ENCODE results near the gene CRACDL. TPM values are rescaled to one million over a fixed set of nuclear protein-coding genes. Genes with fewer than 3 reads are reported as not detected.

CRACDL gene
- total and polyA plus RNA-seq, 12 donors: 0.33 to 3.4 (median 2.1) TPM

DNA sequence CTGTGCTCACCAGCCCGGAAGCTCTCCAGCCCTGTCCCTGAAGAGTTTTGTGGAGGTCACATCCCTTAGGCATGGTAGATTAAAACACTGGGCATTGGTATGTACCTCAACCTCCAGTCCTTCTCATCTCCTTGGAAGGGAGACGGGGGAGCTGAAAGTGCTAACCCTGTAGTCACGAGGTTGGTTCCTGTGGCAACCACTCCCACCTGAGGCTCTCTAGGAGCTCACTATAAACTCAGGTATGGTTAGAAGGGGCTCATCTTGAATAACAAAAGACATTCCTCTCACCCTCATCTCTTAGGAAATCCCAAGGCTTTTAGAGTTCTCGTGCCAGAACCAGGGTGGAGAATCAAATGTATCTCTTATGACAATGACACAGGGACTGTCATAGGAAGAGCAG lies 162.1 kb downstream of the CRACDL start:
- TF ChIP-seq, protein P1, sequence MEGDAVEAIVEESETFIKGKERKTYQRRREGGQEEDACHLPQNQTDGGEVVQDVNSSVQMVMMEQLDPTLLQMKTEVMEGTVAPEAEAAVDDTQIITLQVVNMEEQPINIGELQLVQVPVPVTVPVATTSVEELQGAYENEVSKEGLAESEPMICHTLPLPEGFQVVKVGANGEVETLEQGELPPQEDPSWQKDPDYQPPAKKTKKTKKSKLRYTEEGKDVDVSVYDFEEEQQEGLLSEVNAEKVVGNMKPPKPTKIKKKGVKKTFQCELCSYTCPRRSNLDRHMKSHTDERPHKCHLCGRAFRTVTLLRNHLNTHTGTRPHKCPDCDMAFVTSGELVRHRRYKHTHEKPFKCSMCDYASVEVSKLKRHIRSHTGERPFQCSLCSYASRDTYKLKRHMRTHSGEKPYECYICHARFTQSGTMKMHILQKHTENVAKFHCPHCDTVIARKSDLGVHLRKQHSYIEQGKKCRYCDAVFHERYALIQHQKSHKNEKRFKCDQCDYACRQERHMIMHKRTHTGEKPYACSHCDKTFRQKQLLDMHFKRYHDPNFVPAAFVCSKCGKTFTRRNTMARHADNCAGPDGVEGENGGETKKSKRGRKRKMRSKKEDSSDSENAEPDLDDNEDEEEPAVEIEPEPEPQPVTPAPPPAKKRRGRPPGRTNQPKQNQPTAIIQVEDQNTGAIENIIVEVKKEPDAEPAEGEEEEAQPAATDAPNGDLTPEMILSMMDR (IDR thresholded peaks at IDR 0.05): no peak
- TF ChIP-seq POLR2A (IDR thresholded peaks at IDR 0.05): no peak
- WGBS, 4 donors: 66 to 100% (median 87%) methylated on average over 1 to 4 of the region's 4 CpGs
- intact Hi-C loops (cut with DNase I): no loop called here

DNA sequence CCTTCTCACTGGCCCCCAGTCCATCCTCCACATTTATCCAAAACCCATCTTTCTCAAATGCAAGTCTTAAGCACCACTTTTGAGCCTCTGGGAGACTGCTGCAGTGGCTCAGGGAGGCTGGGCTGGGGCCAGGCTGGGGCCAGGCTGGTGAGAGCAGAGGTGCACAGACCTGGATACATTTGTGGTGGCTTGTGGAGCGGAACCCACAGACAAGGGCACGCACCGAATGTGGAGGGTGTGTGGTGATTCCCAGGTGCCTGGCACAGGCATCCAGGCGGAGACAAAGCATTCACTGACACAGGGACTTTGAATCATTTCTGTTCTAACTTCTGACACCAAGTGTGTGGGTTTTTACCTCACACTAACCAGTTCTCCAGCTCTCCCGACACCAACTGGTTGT lies 162.9 kb downstream of the CRACDL start:
- Histone ChIP-seq H3K9me3 (replicated peaks in 1 of 3) (no peaks in the 10 kb centered on the region), H3K27me3 (no peaks in the 10 kb centered on the region), H3K4me3 (no peak overlapping the region), H3K27ac (no peak overlapping the region), H3K4me1 (replicated peaks in 1 of 2) (peaks cover 0 to 5% of the 10 kb centered on the region in 2 donors), H3K36me3 (replicated peaks in 1 of 2) (no peaks in the 10 kb centered on the region)
- DNase-seq: no peak
- TF ChIP-seq, protein P1 (IDR thresholded peaks at IDR 0.05): no peak
- TF ChIP-seq POLR2A (IDR thresholded peaks at IDR 0.05): no peak
- WGBS, 4 donors: 88 to 94% (median 92%) methylated on average over 2 to 5 of the region's 5 CpGs
- intact Hi-C loops (cut with DNase I): no loop called here

More for the DNA sequence above, 162.1 kb downstream of the CRACDL start:
- no peak overlapping the region for H3K27ac ChIP-seq
- no peaks in the 10 kb centered on the region for H3K27me3 ChIP-seq
- no peak for DNase-seq
- no peak overlapping the region for H3K4me3 ChIP-seq
- no peaks in the 10 kb centered on the region for H3K9me3 ChIP-seq (replicated peaks in 1 of 3)
- no peaks in the 10 kb centered on the region for H3K36me3 ChIP-seq (replicated peaks in 1 of 2)
- peaks cover 0 to 5% of the 10 kb centered on the region in 2 donors for H3K4me1 ChIP-seq (replicated peaks in 1 of 2)

DNA sequence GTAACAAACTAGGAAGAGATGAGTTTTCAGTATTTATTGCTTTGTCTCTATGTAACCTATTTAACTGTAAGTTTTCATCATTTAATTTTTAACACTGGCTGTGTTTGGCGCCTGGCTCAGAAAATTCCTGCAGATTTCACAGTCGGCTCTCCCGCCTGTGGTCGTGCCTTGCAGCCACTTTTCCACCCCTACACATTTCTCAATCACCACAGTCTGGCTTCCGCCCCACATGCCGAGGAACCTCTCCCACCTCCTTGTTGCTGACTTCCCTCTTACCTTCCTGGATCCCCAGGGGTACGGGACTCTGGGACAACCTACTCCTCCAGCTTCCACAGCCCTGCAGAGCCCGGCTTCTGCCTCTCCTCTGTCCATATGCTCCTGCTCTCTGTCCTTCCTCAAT lies 163.5 kb downstream of the CRACDL start:
- H3K9me3 ChIP-seq (replicated peaks in 1 of 3): no peaks in the 10 kb centered on the region
- DNase-seq: no peak
- intact Hi-C loops (cut with DNase I): no loop called here
- peak overlapping the region in 2 of 5 donors; percentile 60 to 68 for H3K27ac ChIP-seq
- no peak overlapping the region for H3K4me3 ChIP-seq
- WGBS, 4 donors: 68 to 77% (median 73%) methylated on average over 8 of the region's 8 CpGs
- H3K4me1 ChIP-seq (replicated peaks in 1 of 2): peaks cover 0 to 5% of the 10 kb centered on the region in 2 donors
- H3K36me3 ChIP-seq (replicated peaks in 1 of 2): no peaks in the 10 kb centered on the region
- no peaks in the 10 kb centered on the region for H3K27me3 ChIP-seq
- TF ChIP-seq POLR2A (IDR thresholded peaks at IDR 0.05): no peak
- TF ChIP-seq, protein P1 (IDR thresholded peaks at IDR 0.05): no peak

DNA sequence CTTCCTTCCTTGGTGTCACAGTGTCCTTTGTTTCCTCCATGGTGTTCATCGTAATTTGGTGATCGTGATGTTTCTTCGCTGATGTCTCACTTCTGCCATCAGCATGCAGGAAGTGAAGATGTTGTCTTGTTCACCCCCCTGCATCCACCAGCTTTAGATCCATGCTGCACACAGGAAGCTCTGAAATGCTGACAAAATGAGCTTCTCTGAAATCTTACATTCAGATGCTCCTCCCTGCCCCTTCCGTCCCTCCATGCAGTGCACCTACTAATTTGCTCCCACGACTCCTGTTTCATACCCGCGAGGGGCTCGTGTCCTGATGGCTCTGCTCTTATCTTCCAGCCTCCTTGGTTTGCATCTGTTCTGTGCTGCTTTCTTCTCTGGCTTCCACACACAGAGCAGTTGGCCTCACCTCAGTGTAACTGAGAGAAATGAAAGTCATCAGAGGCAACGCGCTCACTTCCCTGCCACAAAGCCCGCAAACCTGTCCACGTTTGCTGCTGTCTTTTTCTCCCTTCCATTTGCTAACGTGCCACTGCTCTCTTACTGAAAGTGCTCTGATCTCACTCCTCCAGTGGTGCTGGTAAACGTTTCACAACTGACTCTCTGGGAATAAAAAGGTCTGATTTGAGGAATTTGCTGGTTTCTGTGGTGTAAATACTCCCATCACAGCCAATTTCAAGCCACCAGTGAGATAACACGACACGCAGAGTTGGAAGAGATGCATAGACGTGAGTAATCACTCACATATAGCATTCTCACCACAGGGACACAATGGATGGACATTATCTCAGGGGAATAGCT lies 164.1 kb downstream of the CRACDL start:
- no peaks in the 10 kb centered on the region for H3K36me3 ChIP-seq (replicated peaks in 1 of 2)
- H3K4me1 ChIP-seq (replicated peaks in 1 of 2): peaks cover 0 to 5% of the 10 kb centered on the region in 2 donors
- intact Hi-C loops (cut with DNase I): no loop called here
- H3K27me3 ChIP-seq: no peaks in the 10 kb centered on the region
- no peak for TF ChIP-seq POLR2A (IDR thresholded peaks at IDR 0.05)
- TF ChIP-seq, protein P1 (IDR thresholded peaks at IDR 0.05): no peak
- DNase-seq: no peak
- H3K4me3 ChIP-seq: no peak overlapping the region
- no peaks in the 10 kb centered on the region for H3K9me3 ChIP-seq (replicated peaks in 1 of 3)
- H3K27ac ChIP-seq: peak overlapping the region in 3 of 5 donors; percentile 34 to 68 (median 60)
- 46 to 52% (median 51%) methylated on average over 17 of the region's 17 CpGs for WGBS, 4 donors

Measured in adrenal gland (tissue), 12 donors.